Lung (tissue), 12 donors: ENCODE results near the gene WNT11. TPM values are rescaled to one million over a fixed set of nuclear protein-coding genes. Genes with fewer than 3 reads are reported as not detected.

ENCODE experiments used
- ATAC-seq: fragments of 200-7000 bp; cut with Tn5 transposase; one replicate; pipeline ENCODE4 v1.9.1; 2020; ENCODE audit warnings: moderate number of reproducible peaks; ENCODE audit not compliant: insufficient read depth, low FRiP score
- DNase-seq, 3 donors: peaks; one replicate each; pipeline ENCODE4 v3.0.0-alpha.2; 2013 to 2017
- H3K27ac ChIP-seq, 2 donors: one replicate each; pipeline ENCODE4 v1.5.1; 2013; ENCODE audit warnings: mild to moderate bottlenecking in 2 of 2, moderate library complexity in 2 of 2, control low read depth in 1 of 2, inconsistent platforms in 1 of 2, low read depth in 1 of 2, low read length in 1 of 2
- H3K27me3 ChIP-seq, 3 donors: one replicate each; pipeline ENCODE4 v1.5.1; 2013; ENCODE audit warnings: low read length in 2 of 3; ENCODE audit not compliant: control insufficient read depth in 3 of 3, insufficient read depth in 3 of 3
- H3K36me3 ChIP-seq, 4 donors: one replicate each; pipeline ENCODE4 v1.5.1; 2013; ENCODE audit warnings: low read length in 4 of 4, mild to moderate bottlenecking in 1 of 4, moderate library complexity in 1 of 4; ENCODE audit not compliant: control insufficient read depth in 4 of 4, insufficient read depth in 4 of 4
- H3K4me1 ChIP-seq, 5 donors: one replicate each; pipeline ENCODE4 v1.5.1; 2013; ENCODE audit warnings: low read length in 5 of 5, mild to moderate bottlenecking in 2 of 5, moderate library complexity in 1 of 5; ENCODE audit not compliant: control insufficient read depth in 5 of 5, insufficient read depth in 5 of 5
- H3K4me3 ChIP-seq: one replicate; pipeline ENCODE4 v1.5.1; 2013; ENCODE audit warnings: mild to moderate bottlenecking, control low read depth, moderate library complexity
- H3K9ac ChIP-seq, 2 donors: one replicate each; pipeline ENCODE4 v1.5.1; 2013; ENCODE audit warnings: low read length in 2 of 2, control low read depth in 1 of 2; ENCODE audit not compliant: insufficient read depth in 1 of 2
- H3K9me3 ChIP-seq, 4 donors: one replicate each; pipeline ENCODE4 v1.5.1; 2013; ENCODE audit warnings: low read length in 3 of 4, mild to moderate bottlenecking in 1 of 4, moderate library complexity in 1 of 4; ENCODE audit not compliant: control insufficient read depth in 4 of 4, insufficient read depth in 3 of 4
- CTCF ChIP-seq: IDR thresholded peaks from 2 replicates; pipeline ENCODE4 v1.5.1; 2012; ENCODE audit warnings: mild to moderate bottlenecking; ENCODE audit errors: control extremely low read depth, extremely low read depth
- WGBS, 2 donors: extraction: QIAGEN DNeasy Blood & Tissue Kit; methylation state at CpG; one replicate each; pipeline ENCODE4 v1.1.7; 2013; 5-methylcytosine and 5-hydroxymethylcytosine counted together
- polyA plus RNA-seq, 2 donors: library from polyadenylated mRNA; stranded (reverse); fragments of 200-250 nt; gene quantifications; one replicate each; pipeline ENCODE4 v1.2.1, GENCODE V29; 2013
- total RNA-seq, 2 donors: library from RNA; depleted of rRNA in 1 of 2; stranded (reverse); fragments of >200 nt in 1 of 2; gene quantifications; one replicate each; pipeline ENCODE4 v1.2.1, GENCODE V29; 2014 to 2021
- donor health status: control.
- donor health status: control.
- donor health status: Bipolar disorder and iron deficiency.
- donor health status: healthy.
- donor health status: DM: yes; HTN: yes; CAD: no.

WNT11 gene
- total and polyA plus RNA-seq, 4 donors, result 1.5 to 31.3 (median 3.6) TPM

DNA sequence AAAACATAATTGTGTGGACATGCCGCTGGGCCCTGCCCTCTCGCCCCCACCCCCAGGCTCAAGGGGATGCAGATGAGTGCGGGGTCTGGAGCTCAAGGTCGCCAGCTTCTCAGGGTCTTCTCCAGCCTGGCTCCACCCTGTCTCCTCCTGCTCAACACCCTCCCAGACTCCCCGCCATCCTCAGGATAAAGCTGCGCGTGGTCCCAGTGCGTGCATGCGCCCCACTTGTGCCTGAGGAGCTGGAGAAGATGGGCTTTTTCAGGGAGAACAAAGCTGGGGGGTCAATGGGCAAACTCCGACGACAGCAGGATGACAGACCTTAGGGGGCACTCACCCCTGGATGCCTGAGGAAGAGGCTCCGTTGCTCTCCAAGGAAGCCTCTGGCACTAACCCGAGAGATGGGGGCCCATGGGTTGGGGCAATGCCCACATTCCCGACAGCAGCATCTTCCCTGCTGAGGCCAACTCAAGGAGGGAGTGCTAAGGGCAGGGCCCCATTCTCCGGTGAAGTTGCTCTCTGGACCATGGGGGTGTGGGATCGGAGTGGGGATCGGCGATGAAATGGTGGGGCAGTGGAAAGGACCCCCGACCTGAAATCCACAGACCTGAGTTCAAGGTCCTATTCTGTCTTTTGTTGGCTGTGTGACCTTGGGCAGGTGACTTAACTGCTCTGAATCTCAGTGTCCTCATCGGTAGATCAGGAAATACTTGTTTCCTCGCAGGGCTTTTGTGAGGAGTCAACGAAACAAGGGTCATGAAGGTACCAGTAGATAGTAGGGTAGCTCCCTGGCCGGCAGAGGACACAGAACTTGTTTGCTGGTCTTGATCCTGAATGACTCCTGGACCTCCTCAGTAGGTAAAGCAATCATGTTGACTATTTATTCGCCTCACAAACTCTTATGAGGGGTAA lies 47.7 kb downstream of the WNT11 start:
- Histone ChIP-seq H3K36me3 (no peaks in the 10 kb centered on the region), H3K4me1 (peaks cover 0 to 48% (median 4%) of the 10 kb centered on the region in 5 donors), H3K9me3 (no peaks in the 10 kb centered on the region), H3K27ac (no peak overlapping the region), H3K9ac (no peak overlapping the region), H3K4me3 (no peak overlapping the region), H3K27me3 (no peaks in the 10 kb centered on the region)
- DNase-seq (no peak), ATAC-seq (no peak)
- TF ChIP-seq CTCF, result no peak
- WGBS, 2 donors, result 86 to 92% methylated on average over 23 to 24 of the region's 24 CpGs

GRCh38 chr11:76157891-76158290 lies 48.4 kb downstream of the WNT11 start:
- no peak overlapping the region for H3K4me3 ChIP-seq
- H3K4me1 ChIP-seq, result peaks cover 0 to 49% (median 4%) of the 10 kb centered on the region in 5 donors
- no peaks in the 10 kb centered on the region for H3K36me3 ChIP-seq
- DNase-seq (no peak), ATAC-seq (no peak)
- 80 to 90% methylated on average over 7 of the region's 7 CpGs for WGBS, 2 donors
- no peak overlapping the region for H3K9ac ChIP-seq
- no peaks in the 10 kb centered on the region for H3K27me3 ChIP-seq
- H3K27ac ChIP-seq, result no peak overlapping the region
- no peak for TF ChIP-seq CTCF
- H3K9me3 ChIP-seq, result no peaks in the 10 kb centered on the region

DNA sequence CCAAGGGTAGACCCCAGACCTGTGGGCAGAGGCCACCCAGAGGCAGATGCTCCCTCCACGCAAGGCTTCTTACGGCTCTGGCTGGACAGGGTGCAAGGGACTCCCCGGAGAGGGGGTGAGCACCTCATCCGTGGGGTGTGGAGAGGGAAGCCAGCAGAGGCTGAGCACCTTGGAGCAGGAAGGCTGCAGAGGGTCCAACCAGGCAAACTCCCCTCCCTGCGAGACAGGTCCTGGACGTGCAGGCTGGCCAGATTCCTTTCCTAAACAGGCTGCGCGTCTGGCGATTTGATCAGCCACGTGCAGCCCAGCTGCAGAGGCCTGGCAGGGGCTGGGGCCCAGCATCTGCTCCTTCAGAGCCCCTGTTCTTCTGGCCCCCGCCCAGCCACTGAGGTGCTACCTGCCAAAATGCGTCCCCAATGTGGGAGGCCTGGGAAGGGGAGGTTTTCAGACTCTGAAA lies 49.3 kb downstream of the WNT11 start:
- Histone ChIP-seq H3K9ac (no peak overlapping the region), H3K27ac (no peak overlapping the region), H3K36me3 (no peaks in the 10 kb centered on the region), H3K4me1 (peaks cover 0 to 50% (median 2%) of the 10 kb centered on the region in 5 donors), H3K4me3 (no peak overlapping the region), H3K27me3 (no peaks in the 10 kb centered on the region), H3K9me3 (no peaks in the 10 kb centered on the region)
- 88 to 95% methylated on average over 12 of the region's 12 CpGs for WGBS, 2 donors
- ATAC-seq (no peak), DNase-seq (no peak)
- TF ChIP-seq CTCF, result no peak
